T-cell (primary cell): ENCODE data around the gene PTBP1. TPM values are rescaled to one million over a fixed set of nuclear protein-coding genes. Genes with fewer than 3 reads are reported as not detected.

ENCODE experiments used
- ATAC-seq, 4 experiments: fragments of 200-7000 bp in 3 of 4; fragments of 150-1000 bp in 1 of 4; cut with Tn5 transposase; replicated peaks in 1 of 4; 1 replicate in 3 of 4; 2 replicates in 1 of 4; pipeline ENCODE4 v1.10.0; 2021; ENCODE audit warnings: moderate library complexity in 3 of 4, mild to moderate bottlenecking in 2 of 4, moderate number of reproducible peaks in 1 of 4
- CTCF ChIA-PET, 2 donors: fragments of 300-600 bp; sonication (Branson Sonifier 250); formaldehyde crosslinking; loops; one replicate each; lab custom pipeline; 2022; ENCODE audit warnings: antibody characterized with exemption in 2 of 2; lab: Charles Lee
- POLR2A ChIA-PET, 2 donors: fragments of 300-600 bp; sonication (Branson Sonifier 250); formaldehyde crosslinking; loops; one replicate each; lab custom pipeline; 2022; ENCODE audit warnings: antibody characterized with exemption in 2 of 2; lab: Charles Lee
- DNase-seq, 35 experiments: peaks; one replicate each; pipeline versions ENCODE4 v3.0.0 to v3.0.0-alpha.2; 2013 to 2023
- H3K27ac ChIP-seq: one replicate; pipeline ENCODE4 v1.5.1; 2013; ENCODE audit warnings: low read length
- H3K27me3 ChIP-seq, 2 experiments: replicated peaks in 1 of 2; 1 replicate in 1 of 2; 2 replicates in 1 of 2; pipeline versions ENCODE4 v1.6.1 to v1.7.0; 2013; ENCODE audit warnings: low read length in 1 of 2, mixed read lengths in 1 of 2; ENCODE audit not compliant: control insufficient read depth in 2 of 2, insufficient read depth in 2 of 2; ENCODE audit errors: extremely low read depth in 1 of 2
- H3K36me3 ChIP-seq, 2 donors: 1 replicate in 1 of 2; 2 replicates in 1 of 2; pipeline versions ENCODE4 v1.6.1 to v1.7.0; 2013; ENCODE audit warnings: low read length in 1 of 2; ENCODE audit not compliant: control insufficient read depth in 2 of 2, insufficient read depth in 1 of 2; ENCODE audit errors: extremely low read depth in 1 of 2
- H3K4me1 ChIP-seq, 2 experiments: 1 replicate in 1 of 2; 2 replicates in 1 of 2; pipeline versions ENCODE4 v1.6.1 to v1.7.0; 2013; ENCODE audit warnings: low read length in 2 of 2, mixed read lengths in 1 of 2; ENCODE audit not compliant: insufficient read depth in 2 of 2, control insufficient read depth in 1 of 2; ENCODE audit errors: extremely low read depth in 1 of 2
- H3K4me3 ChIP-seq, 2 donors: 1 replicate in 1 of 2; 2 replicates in 1 of 2; pipeline versions ENCODE4 v1.5.1 to v1.7.0; 2013; ENCODE audit warnings: mild to moderate bottlenecking in 2 of 2, low read length in 1 of 2, moderate library complexity in 1 of 2; ENCODE audit not compliant: control insufficient read depth in 1 of 2; ENCODE audit errors: extremely low read depth in 1 of 2
- H3K9me3 ChIP-seq: 2 replicates; pipeline ENCODE4 v1.7.0; 2013
- H3K27ac Mint-ChIP-seq, 2 donors: one replicate each; pipeline ENCODE4 v1.8.0; 2020 to 2021; ENCODE audit warnings: mild to moderate bottlenecking in 2 of 2, mixed read lengths in 2 of 2
- H3K27me3 Mint-ChIP-seq, 2 donors: one replicate each; pipeline ENCODE4 v1.8.0; 2021 to 2022; ENCODE audit warnings: mixed read lengths in 2 of 2
- H3K36me3 Mint-ChIP-seq: one replicate; pipeline ENCODE4 v1.8.0; 2021; ENCODE audit warnings: mixed read lengths
- H3K4me1 Mint-ChIP-seq, 3 donors: one replicate each; pipeline ENCODE4 v1.8.0; 2020 to 2022; ENCODE audit warnings: mixed read lengths in 3 of 3, mild to moderate bottlenecking in 1 of 3
- H3K4me3 Mint-ChIP-seq, 3 donors: one replicate each; pipeline ENCODE4 v1.8.0; 2020 to 2022; ENCODE audit warnings: mild to moderate bottlenecking in 3 of 3, mixed read lengths in 3 of 3, moderate library complexity in 3 of 3
- H3K9me3 Mint-ChIP-seq, 3 donors: one replicate each; pipeline ENCODE4 v1.8.0; 2020 to 2022; ENCODE audit warnings: mixed read lengths in 3 of 3
- WGBS: methylation state at CpG from one replicate; pipeline ENCODE4 v1.1.5; 2013; ENCODE audit warnings: missing lambda C conversion rate; ENCODE audit not compliant: insufficient coverage; 5-methylcytosine and 5-hydroxymethylcytosine counted together
- total RNA-seq, 35 experiments: library from RNA in 6 of 35; stranded (reverse) in 6 of 35; fragments of 120-200 nt in 1 of 35; gene quantifications; one replicate each; pipeline versions ENCODE4 v1.2.1 to v1.2.4 and lab custom pipeline; 2013 to 2026

The PTBP1 gene
- total RNA-seq, 5 donors from 2014 or later (not counting 1 experiment from before 2014, with no cell fraction given), result 307 to 343 (median 316) TPM

DNA sequence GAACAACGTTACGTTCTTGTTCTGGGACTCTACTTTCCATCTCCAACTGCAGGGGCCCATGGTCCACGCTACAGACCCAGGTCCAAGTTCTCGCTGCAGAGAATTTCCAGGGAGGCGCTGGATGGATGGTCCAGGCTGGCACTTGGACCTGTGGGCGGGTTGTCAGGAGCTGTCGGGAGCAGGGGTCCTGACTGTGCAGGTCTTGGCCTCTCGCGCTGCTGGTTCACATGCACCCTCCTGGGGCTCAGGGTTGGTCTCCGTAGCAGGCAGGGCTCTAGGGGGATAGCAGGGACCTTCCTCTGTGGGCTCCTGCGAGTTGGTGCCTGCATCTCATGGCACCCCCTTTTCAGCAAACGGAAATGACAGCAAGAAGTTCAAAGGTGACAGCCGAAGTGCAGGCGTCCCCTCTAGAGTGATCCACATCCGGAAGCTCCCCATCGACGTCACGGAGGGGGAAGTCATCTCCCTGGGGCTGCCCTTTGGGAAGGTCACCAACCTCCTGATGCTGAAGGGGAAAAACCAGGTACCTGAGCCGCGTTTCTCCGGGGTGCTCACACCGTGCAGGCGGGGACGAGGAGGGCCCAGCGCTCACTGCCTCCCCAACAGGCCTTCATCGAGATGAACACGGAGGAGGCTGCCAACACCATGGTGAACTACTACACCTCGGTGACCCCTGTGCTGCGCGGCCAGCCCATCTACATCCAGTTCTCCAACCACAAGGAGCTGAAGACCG, 6.6 kb downstream of the PTBP1 start:
- H3K27me3 ChIP-seq, result no peaks in the 10 kb centered on the region
- Mint-ChIP-seq H3K27ac (peak overlapping the region in 1 of 2 donors; percentile 34), H3K4me3 (peak overlapping the region in 2 of 3 donors; percentile 9 to 30), H3K4me1 (peaks cover 48 to 64% (median 56%) of the 10 kb centered on the region in 3 donors), H3K9me3 (no peaks in the 10 kb centered on the region), H3K36me3 (peaks cover 27% of the 10 kb centered on the region), H3K27me3 (no peaks in the 10 kb centered on the region)
- 79% methylated on average over 29 of the region's 31 CpGs for WGBS
- peaks cover 53 to 73% of the 10 kb centered on the region in 2 donors for H3K36me3 ChIP-seq
- ATAC-seq (no peak), DNase-seq (peak in 1 of 35 experiments; percentile 11)
- no peak overlapping the region for H3K27ac ChIP-seq
- no peaks in the 10 kb centered on the region for H3K9me3 ChIP-seq
- H3K4me3 ChIP-seq, result no peak overlapping the region
- ChIA-PET POLR2A (no interaction called here), CTCF (no interaction called here)
- H3K4me1 ChIP-seq, result peaks cover 25 to 53% of the 10 kb centered on the region in 2 experiments

DNA sequence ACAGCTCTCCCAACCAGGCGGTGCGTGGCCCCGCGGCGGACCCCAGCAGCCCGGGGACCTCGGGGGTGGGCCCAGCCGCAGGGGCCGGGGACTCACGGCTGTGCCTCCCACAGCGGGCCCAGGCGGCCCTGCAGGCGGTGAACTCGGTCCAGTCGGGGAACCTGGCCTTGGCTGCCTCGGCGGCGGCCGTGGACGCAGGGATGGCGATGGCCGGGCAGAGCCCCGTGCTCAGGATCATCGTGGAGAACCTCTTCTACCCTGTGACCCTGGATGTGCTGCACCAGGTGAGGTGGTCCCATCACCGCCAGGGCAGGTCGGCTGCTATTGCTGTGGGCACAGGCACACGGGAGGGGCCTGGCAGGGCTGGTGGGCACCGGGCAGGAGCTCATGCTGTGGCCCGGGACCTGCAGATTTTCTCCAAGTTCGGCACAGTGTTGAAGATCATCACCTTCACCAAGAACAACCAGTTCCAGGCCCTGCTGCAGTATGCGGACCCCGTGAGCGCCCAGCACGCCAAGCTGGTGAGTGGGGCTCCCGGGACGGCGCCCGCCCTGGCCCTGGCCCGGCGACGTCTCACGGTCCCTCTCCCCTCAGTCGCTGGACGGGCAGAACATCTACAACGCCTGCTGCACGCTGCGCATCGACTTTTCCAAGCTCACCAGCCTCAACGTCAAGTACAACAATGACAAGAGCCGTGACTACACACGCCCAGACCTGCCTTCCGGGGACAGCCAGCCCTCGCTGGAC, 7.3 kb downstream of the PTBP1 start:
- no peak for ATAC-seq

DNA sequence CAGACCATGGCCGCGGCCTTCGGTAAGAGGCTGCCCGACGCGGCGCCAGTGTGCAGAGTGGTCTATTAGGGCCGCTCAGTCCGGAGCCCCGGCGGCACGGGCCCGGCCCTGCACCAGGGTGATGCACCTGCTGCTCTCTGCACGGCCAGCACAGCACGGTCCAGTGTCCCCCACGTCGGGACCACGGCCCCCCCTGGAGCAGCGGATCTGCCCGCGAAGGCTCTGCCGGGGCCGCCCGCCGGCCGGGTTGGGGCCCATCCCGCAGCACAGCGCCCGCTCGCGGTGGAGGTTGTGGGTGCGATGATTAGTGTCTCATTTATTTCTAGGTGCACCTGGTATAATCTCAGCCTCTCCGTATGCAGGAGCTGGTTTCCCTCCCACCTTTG, 7.9 kb downstream of the PTBP1 start:
- no peaks in the 10 kb centered on the region for H3K9me3 Mint-ChIP-seq
- no peaks in the 10 kb centered on the region for H3K9me3 ChIP-seq
- DNase-seq, result no peak
- peaks cover 35 to 52% (median 43%) of the 10 kb centered on the region in 3 donors for H3K4me1 Mint-ChIP-seq
- H3K36me3 ChIP-seq, result peaks cover 61 to 81% of the 10 kb centered on the region in 2 donors
- ChIA-PET CTCF (no interaction called here), POLR2A (no interaction called here)
- H3K36me3 Mint-ChIP-seq, result peaks cover 27% of the 10 kb centered on the region
- H3K27me3 Mint-ChIP-seq, result no peaks in the 10 kb centered on the region
- H3K4me3 ChIP-seq, result no peak overlapping the region
- 93% methylated on average over 28 of the region's 33 CpGs for WGBS
- H3K4me3 Mint-ChIP-seq, result no peak overlapping the region
- no peak overlapping the region for H3K27ac Mint-ChIP-seq
- peaks cover 21 to 40% of the 10 kb centered on the region in 2 experiments for H3K4me1 ChIP-seq
- H3K27ac ChIP-seq, result no peak overlapping the region
- ATAC-seq, result no peak
- H3K27me3 ChIP-seq, result no peaks in the 10 kb centered on the region

More for the DNA sequence above, 7.3 kb downstream of the PTBP1 start:
- Histone ChIP-seq H3K27me3 (no peaks in the 10 kb centered on the region), H3K27ac (no peak overlapping the region), H3K4me3 (no peak overlapping the region), H3K9me3 (no peaks in the 10 kb centered on the region), H3K4me1 (peaks cover 21 to 46% of the 10 kb centered on the region in 2 experiments), H3K36me3 (peaks cover 56 to 77% of the 10 kb centered on the region in 2 donors)
- Mint-ChIP-seq H3K4me3 (no peak overlapping the region), H3K36me3 (peaks cover 27% of the 10 kb centered on the region), H3K27ac (no peak overlapping the region), H3K27me3 (no peaks in the 10 kb centered on the region), H3K9me3 (no peaks in the 10 kb centered on the region), H3K4me1 (peaks cover 41 to 58% (median 49%) of the 10 kb centered on the region in 3 donors)
- DNase-seq, result peak in 1 of 35 experiments; percentile 1
- WGBS, result 93% methylated on average over 49 of the region's 53 CpGs
- CTCF ChIA-PET, result no interaction called here
- POLR2A ChIA-PET, result no interaction called here

DNA sequence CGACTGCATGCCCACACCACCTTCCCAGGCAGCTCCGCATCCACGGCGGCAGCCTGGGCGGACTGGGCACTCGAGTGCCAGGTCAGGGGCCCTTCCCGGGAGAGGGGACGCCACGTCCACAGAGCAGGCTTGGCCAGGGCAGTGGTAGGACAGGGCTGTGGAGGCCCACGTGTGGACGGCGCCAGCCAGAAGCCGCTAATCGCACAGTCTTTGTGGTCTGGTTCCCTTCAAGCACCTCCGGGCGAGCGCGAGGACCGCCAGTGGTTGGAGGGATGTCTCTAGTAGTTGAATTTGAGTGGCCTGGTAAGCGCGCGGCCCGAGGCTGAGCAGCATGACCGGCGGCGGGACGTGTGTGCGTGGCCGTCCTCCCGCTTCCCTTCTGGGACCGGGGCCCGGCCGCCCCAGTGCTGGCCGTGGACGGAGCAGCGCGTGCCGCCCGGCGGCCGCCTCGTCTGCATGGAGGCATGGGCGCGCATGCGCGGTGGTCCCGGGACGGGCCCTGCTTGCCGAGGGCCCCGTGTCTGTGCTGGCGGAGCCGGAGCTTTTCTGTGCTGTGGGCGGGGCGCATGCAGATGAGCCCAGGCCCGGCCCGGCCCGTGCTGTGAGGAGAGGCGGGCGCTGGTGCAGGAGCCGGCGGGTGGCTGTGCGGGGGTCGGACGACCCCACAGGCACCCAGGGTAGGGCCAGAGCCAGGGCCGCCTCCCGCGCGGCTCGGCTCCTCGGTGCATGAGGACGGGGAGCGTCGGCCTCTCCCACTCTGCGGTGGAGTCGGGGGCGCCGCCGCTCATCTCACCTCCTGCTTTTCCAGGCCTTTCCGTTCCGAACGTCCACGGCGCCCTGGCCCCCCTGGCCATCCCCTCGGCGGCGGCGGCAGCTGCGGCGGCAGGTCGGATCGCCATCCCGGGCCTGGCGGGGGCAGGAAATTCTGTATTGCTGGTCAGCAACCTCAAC, 8.6 kb downstream of the PTBP1 start:
- Mint-ChIP-seq H3K27ac (no peak overlapping the region), H3K27me3 (no peaks in the 10 kb centered on the region), H3K4me3 (no peak overlapping the region), H3K4me1 (peaks cover 28 to 45% (median 37%) of the 10 kb centered on the region in 3 donors), H3K9me3 (no peaks in the 10 kb centered on the region), H3K36me3 (peaks cover 27% of the 10 kb centered on the region)
- Histone ChIP-seq H3K9me3 (no peaks in the 10 kb centered on the region), H3K27me3 (no peaks in the 10 kb centered on the region), H3K27ac (no peak overlapping the region), H3K36me3 (peaks cover 66 to 84% of the 10 kb centered on the region in 2 donors), H3K4me3 (no peak overlapping the region), H3K4me1 (peaks cover 17 to 33% of the 10 kb centered on the region in 2 experiments)
- ChIA-PET CTCF (no interaction called here), POLR2A (no interaction called here)
- WGBS, result 94% methylated on average over 73 of the region's 93 CpGs
- DNase-seq, result peak in 1 of 35 experiments; percentile 1
- ATAC-seq, result peak in 1 of 4 experiments; percentile 11

DNA sequence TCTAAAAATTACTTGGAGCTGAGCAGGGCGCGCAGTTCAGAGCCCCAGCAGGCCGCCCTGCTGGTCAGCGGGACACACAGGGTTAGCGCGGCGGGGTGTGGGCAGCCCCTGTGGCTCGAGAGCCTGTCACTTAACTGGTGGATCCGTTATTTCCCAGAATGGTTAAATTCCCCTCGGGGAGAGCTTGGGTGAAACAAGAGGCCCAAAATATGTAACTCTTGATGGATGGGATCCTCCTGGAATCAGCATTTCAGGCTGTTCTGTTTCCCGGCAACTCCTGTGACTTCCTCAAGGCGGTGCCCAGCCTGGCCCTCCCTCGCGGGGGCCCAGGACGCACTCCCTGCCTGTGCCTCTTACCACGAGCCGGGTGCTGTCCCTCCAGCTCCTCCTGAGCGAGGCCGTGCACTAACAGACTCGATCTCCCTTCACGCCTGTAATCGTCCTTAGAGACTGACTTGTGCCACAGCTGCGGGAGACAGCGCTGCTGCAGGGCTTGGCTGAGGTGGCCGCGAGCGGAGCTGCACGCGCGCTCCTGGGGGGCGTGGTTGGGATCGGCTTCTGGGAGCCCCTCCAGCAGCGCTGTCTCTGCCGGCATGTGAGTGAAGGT, 9.7 kb downstream of the PTBP1 start:
- H3K27me3 ChIP-seq, result no peaks in the 10 kb centered on the region
- H3K27ac ChIP-seq, result no peak overlapping the region
- DNase-seq (no peak), ATAC-seq (no peak)
- Mint-ChIP-seq H3K27me3 (no peaks in the 10 kb centered on the region), H3K4me1 (peaks cover 17 to 35% (median 27%) of the 10 kb centered on the region in 3 donors), H3K36me3 (peaks cover 27% of the 10 kb centered on the region), H3K4me3 (peak overlapping the region in 1 of 3 donors; percentile 10), H3K27ac (peak overlapping the region; percentile 22 to 63), H3K9me3 (no peaks in the 10 kb centered on the region)
- peaks cover 7 to 22% of the 10 kb centered on the region in 2 experiments for H3K4me1 ChIP-seq
- ChIA-PET POLR2A (no interaction called here), CTCF (no interaction called here)
- H3K36me3 ChIP-seq, result peaks cover 77 to 91% of the 10 kb centered on the region in 2 donors
- WGBS, result 94% methylated on average over 20 of the region's 34 CpGs
- no peak overlapping the region for H3K4me3 ChIP-seq
- H3K9me3 ChIP-seq, result no peaks in the 10 kb centered on the region
